Peyer's patch (tissue), 4 donors: ENCODE data around the gene PTPN14. TPM values are rescaled to one million over a fixed set of nuclear protein-coding genes. Genes with fewer than 3 reads are reported as not detected.

Experiments used
- DNase-seq, 3 donors: peaks; one replicate each; pipeline ENCODE4 v3.0.0-alpha.2; 2017 to 2019
- H3K27ac ChIP-seq, 4 donors: fragments of 200-600 bp; sonication (generic); one replicate each; pipeline ENCODE4 v1.5.1; 2016 to 2019
- H3K27me3 ChIP-seq, 2 donors: fragments of 200-600 bp; sonication (generic); one replicate each; pipeline ENCODE4 v1.5.1; 2019
- H3K36me3 ChIP-seq, 3 donors: fragments of 200-600 bp; sonication (generic); one replicate each; pipeline ENCODE4 v1.5.1; 2016 to 2019
- H3K4me1 ChIP-seq, 4 donors: fragments of 200-600 bp; sonication (generic); one replicate each; pipeline ENCODE4 v1.5.1; 2016 to 2019
- H3K4me3 ChIP-seq, 4 donors: fragments of 200-600 bp; sonication (generic); 1 replicate in 3 of 4; 2 replicates in 1 of 4; pipeline ENCODE4 v1.5.1; 2016 to 2019; ENCODE audit warnings: mild to moderate bottlenecking in 1 of 4
- H3K9me3 ChIP-seq, 4 donors: fragments of 200-600 bp; sonication (generic); one replicate each; pipeline ENCODE4 v1.5.1; 2016 to 2019; ENCODE audit warnings: mild to moderate bottlenecking in 1 of 4
- POLR2A ChIP-seq, 2 donors: fragments of 450-650 bp; IDR thresholded peaks; one replicate each; pipeline ENCODE4 v1.5.1; 2017; ENCODE audit warnings: antibody characterized with exemption in 2 of 2, mild to moderate bottlenecking in 2 of 2, moderate library complexity in 2 of 2
- total RNA-seq, 4 donors: library from RNA; depleted of rRNA; stranded (reverse); fragments of >200 nt; gene quantifications; one replicate each; pipeline ENCODE4 v1.1.0, GENCODE V29; 2016
- TF ChIP-seq, protein P1 (sequence below), 6 experiments: fragments of 450-650 bp in 4 of 6; fragments of 200-600 bp in 2 of 6; sonication (generic) in 1 of 6; IDR thresholded peaks; one replicate each; pipeline ENCODE4 v1.5.1; 2017 to 2019; ENCODE audit warnings: antibody characterized with exemption in 6 of 6, mild to moderate bottlenecking in 3 of 6, moderate library complexity in 1 of 6

Gene PTPN14
- total RNA-seq, 4 donors from 2014 or later: 1.9 to 6.6 (median 4.2) TPM

DNA sequence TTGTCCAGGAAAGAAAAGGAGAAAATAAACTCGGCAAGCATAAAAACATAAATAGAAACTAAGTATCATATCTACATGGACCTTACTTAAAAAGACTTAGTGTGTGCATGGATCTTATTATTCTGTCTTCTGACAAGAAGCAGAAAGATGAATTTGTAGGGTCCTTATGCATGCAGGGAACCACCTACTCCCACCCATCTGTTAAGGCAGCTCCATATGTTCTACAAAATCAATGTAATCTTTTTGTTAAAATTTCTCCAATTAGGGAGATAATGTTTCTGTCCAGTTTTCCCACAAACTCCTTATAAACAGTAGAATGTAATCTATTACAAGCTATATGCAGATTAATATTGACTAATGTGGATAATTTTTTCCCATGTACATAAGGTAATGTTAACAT, 13.9 kb upstream of the PTPN14 start:
- no peaks in the 10 kb centered on the region for H3K36me3 ChIP-seq
- H3K4me1 ChIP-seq: no peaks in the 10 kb centered on the region
- no peak overlapping the region for H3K4me3 ChIP-seq
- no peak for DNase-seq
- H3K9me3 ChIP-seq: no peaks in the 10 kb centered on the region
- H3K27ac ChIP-seq: no peak overlapping the region
- no peaks in the 10 kb centered on the region for H3K27me3 ChIP-seq
- TF ChIP-seq POLR2A (IDR thresholded peaks at IDR 0.05): no peak
- TF ChIP-seq, protein P1, sequence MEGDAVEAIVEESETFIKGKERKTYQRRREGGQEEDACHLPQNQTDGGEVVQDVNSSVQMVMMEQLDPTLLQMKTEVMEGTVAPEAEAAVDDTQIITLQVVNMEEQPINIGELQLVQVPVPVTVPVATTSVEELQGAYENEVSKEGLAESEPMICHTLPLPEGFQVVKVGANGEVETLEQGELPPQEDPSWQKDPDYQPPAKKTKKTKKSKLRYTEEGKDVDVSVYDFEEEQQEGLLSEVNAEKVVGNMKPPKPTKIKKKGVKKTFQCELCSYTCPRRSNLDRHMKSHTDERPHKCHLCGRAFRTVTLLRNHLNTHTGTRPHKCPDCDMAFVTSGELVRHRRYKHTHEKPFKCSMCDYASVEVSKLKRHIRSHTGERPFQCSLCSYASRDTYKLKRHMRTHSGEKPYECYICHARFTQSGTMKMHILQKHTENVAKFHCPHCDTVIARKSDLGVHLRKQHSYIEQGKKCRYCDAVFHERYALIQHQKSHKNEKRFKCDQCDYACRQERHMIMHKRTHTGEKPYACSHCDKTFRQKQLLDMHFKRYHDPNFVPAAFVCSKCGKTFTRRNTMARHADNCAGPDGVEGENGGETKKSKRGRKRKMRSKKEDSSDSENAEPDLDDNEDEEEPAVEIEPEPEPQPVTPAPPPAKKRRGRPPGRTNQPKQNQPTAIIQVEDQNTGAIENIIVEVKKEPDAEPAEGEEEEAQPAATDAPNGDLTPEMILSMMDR (IDR thresholded peaks at IDR 0.05): no peak

DNA sequence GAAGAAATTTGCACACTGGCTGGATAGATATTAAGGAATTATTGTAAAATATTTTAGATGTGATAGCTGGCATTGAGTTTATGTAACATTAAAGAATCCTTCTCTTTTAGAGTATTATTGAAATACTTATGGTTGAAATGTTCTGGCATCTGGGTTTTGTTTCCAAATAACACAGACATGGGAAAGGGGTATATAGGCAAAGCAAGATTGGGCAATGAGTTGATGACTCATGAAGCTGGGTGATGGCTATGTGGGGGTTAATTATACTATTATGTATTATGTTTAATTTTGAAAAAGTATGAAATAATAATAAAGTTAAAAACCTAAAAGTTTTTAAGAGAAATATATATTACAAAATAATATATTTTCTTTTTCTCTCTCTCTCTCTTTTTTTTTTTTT, 12.5 kb upstream of the PTPN14 start:
- H3K4me1 ChIP-seq: no peaks in the 10 kb centered on the region
- no peaks in the 10 kb centered on the region for H3K36me3 ChIP-seq
- no peaks in the 10 kb centered on the region for H3K27me3 ChIP-seq
- H3K4me3 ChIP-seq: no peak overlapping the region
- no peaks in the 10 kb centered on the region for H3K9me3 ChIP-seq
- DNase-seq: no peak
- TF ChIP-seq, protein P1 (IDR thresholded peaks at IDR 0.05): no peak
- no peak for TF ChIP-seq POLR2A (IDR thresholded peaks at IDR 0.05)
- H3K27ac ChIP-seq: no peak overlapping the region

DNA sequence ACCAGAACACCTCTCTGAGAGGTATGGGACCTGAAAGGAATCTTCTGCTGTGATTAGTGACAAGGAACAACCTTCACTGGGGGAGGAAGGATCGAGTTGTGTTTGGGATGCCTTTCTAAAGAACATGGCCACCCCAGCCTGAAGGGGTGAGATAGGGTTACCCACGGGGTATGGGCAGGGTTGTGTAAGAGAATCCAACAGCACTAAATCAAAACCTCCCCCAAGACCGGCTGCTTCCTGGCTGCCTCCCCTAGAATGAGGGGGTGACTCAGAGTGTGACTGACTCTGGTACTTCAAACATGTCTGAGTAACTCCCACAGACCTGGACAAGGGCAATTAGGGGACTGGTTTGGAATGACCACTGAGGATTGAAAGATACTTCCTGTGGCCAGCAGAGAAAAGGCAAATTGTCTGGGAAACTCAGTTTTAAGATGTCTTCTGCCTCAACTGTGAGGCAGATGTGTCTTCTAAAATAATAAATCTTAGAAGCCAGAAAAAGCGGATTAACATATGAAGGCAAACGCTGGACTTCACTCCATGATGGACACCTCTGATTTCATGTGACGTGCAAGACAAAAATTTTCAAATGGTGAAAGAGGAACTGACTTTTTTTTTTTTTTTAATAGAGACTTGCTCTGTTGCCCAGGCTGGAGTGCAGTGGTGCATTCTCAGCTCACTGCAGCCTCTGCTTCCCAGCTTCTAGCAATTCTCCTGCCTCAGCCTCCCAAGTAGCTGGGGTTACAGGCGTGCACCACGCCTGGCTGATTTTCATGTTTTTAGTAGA, 6.7 kb upstream of the PTPN14 start:
- Histone ChIP-seq H3K9me3 (no peaks in the 10 kb centered on the region), H3K27ac (no peak overlapping the region), H3K4me1 (no peaks in the 10 kb centered on the region), H3K27me3 (no peaks in the 10 kb centered on the region), H3K36me3 (no peaks in the 10 kb centered on the region), H3K4me3 (no peak overlapping the region)
- no peak for TF ChIP-seq POLR2A (IDR thresholded peaks at IDR 0.05)
- TF ChIP-seq, protein P1 (IDR thresholded peaks at IDR 0.05): no peak
- no peak for DNase-seq

DNA sequence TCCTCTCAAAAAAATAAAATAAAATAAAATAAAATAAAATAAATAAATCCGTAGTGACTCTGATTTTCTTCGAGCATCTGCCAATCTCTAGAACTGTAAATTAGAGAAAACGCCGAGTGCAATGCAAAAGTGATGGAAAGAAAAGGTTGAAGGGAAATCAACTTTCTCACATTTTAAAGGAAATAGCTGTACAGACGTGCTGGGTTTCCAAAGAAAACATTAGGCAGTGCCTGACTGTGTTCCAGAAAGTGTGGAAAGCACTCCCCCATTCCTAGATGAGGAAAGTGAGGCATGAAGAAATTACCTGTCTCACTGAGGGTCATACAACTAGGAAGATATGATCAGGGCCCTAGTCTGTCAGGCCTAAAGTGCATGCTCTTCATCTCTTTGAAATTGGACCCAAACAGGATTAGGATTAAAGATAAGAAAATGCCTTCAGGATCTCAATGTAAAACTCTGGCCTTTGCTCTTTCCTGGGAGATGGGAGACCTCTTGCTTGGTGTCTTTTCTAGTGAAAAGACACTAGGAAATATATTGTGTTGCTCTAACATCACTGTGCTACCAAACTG, 1.8 kb upstream of the PTPN14 start:
- DNase-seq: no peak
- no peak overlapping the region for H3K27ac ChIP-seq
- no peak overlapping the region for H3K4me3 ChIP-seq
- no peaks in the 10 kb centered on the region for H3K27me3 ChIP-seq
- TF ChIP-seq, protein P1 (IDR thresholded peaks at IDR 0.05): no peak
- no peak for TF ChIP-seq POLR2A (IDR thresholded peaks at IDR 0.05)
- H3K36me3 ChIP-seq: no peaks in the 10 kb centered on the region
- H3K9me3 ChIP-seq: no peaks in the 10 kb centered on the region
- peaks cover 0 to 5% (median 0%) of the 10 kb centered on the region in 4 donors for H3K4me1 ChIP-seq

DNA sequence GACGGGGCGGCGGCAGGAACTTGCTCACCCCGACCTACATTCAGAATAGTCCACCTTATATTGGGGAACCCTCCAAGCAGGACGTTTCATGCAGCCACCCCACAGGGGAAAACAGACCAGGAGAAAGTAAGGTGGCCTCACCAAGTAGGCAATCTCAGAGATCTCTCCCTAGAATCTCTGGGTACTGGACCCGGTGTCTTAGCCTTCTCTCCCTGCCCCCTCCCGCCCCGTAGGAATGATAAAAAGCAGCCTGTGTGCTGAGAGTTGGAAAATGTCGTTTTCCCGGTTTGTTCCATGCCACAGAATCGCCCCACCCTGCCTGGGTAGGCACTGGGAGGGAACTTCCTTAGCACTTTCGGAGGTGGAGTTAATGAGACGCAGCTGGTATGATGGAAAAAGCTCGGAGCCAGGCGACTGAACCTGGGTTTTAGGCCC, 789 bp upstream of the PTPN14 start:
- H3K27me3 ChIP-seq: no peaks in the 10 kb centered on the region
- H3K4me1 ChIP-seq: peaks cover 0 to 5% (median 0%) of the 10 kb centered on the region in 4 donors
- no peaks in the 10 kb centered on the region for H3K36me3 ChIP-seq
- H3K27ac ChIP-seq: peak overlapping the region; percentile 57 to 96 (median 81)
- DNase-seq: peak; percentile 16 to 57 (median 55)
- peak in 1 of 2 donors; percentile 10 for TF ChIP-seq POLR2A (IDR thresholded peaks at IDR 0.05)
- TF ChIP-seq, protein P1 (IDR thresholded peaks at IDR 0.05): no peak
- no peaks in the 10 kb centered on the region for H3K9me3 ChIP-seq
- H3K4me3 ChIP-seq: peak overlapping the region; percentile 32 to 65 (median 50)
